H1 (cell line): Measurements from ENCODE around the gene RPS3. TPM values are rescaled to one million over a fixed set of nuclear protein-coding genes. Genes with fewer than 3 reads are reported as not detected.

Experiments used
- CTCF ChIA-PET: fragments of 300-600 bp; sonication (Branson Sonifier 250); formaldehyde crosslinking; loops from one replicate; lab custom pipeline; 2021; ENCODE audit not compliant: partially characterized antibody; lab: Charles Lee
- POLR2A ChIA-PET: fragments of 300-600 bp; sonication (Branson Sonifier 250); formaldehyde crosslinking; loops from one replicate; lab custom pipeline; 2021; ENCODE audit warnings: inconsistent platforms; ENCODE audit not compliant: partially characterized antibody; lab: Charles Lee
- DNase-seq, 2 experiments: peaks; one replicate each; pipeline versions ENCODE4 v3.0.0 to v3.0.0-alpha.2; 2010 to 2022; ENCODE audit warnings: low spot score in 2 of 2, low read depth in 1 of 2, mixed read lengths in 1 of 2
- FAIRE-seq: peaks from 2 replicates; lab custom pipeline; 2011; peaks lifted over from hg19 to GRCh38; lab: Jason Lieb, UNC
- H2AFZ ChIP-seq: 2 replicates; pipeline ENCODE4 v1.8.1; 2012; ENCODE audit warnings: low read length, inconsistent platforms
- H2AK5ac ChIP-seq: 2 replicates; pipeline ENCODE4 v1.6.1; 2013; ENCODE audit warnings: low read depth, low read length
- H2BK120ac ChIP-seq: replicated peaks from 2 replicates; pipeline ENCODE3; 2013; ENCODE audit warnings: low read depth, low read length, inconsistent platforms
- H2BK12ac ChIP-seq: 2 replicates; pipeline ENCODE4 v1.6.1; 2013; ENCODE audit warnings: low read depth, low read length
- H2BK15ac ChIP-seq: 2 replicates; pipeline ENCODE4 v1.6.1; 2013; ENCODE audit warnings: low read length
- H2BK20ac ChIP-seq: 2 replicates; pipeline ENCODE4 v1.6.1; 2013; ENCODE audit warnings: low read length
- H2BK5ac ChIP-seq: 2 replicates; pipeline ENCODE4 v1.6.1; 2013; ENCODE audit warnings: low read depth, low read length
- H3K14ac ChIP-seq: 2 replicates; pipeline ENCODE4 v1.6.1; 2013; ENCODE audit warnings: inconsistent platforms; ENCODE audit not compliant: insufficient read length
- H3K18ac ChIP-seq: 2 replicates; pipeline ENCODE4 v1.6.1; 2013; ENCODE audit warnings: low read length; ENCODE audit errors: extremely low read depth
- H3K23ac ChIP-seq: 2 replicates; pipeline ENCODE4 v1.6.1; 2013; ENCODE audit warnings: inconsistent platforms; ENCODE audit not compliant: insufficient read length
- H3K23me2 ChIP-seq: 2 replicates; pipeline ENCODE4 v1.6.1; 2013; ENCODE audit warnings: low read depth, low read length
- H3K27ac ChIP-seq: 2 replicates; pipeline ENCODE4 v1.6.1; 2011; ENCODE audit warnings: low read depth, low read length, inconsistent platforms
- H3K27me3 ChIP-seq, 4 experiments: replicated peaks in 1 of 4; 1 replicate in 1 of 4; 2 replicates in 3 of 4; pipeline versions ENCODE4 v1.6.1 to v1.8.1; 2011 to 2013; ENCODE audit warnings: low read length in 3 of 4, mild to moderate bottlenecking in 3 of 4, inconsistent platforms in 2 of 4, mixed read lengths in 2 of 4, moderate library complexity in 1 of 4; ENCODE audit not compliant: control insufficient read depth in 3 of 4, insufficient read depth in 3 of 4; ENCODE audit errors: extremely low read depth in 1 of 4
- H3K36me3 ChIP-seq, 4 experiments: 2 replicates each; pipeline versions ENCODE4 v1.6.1 to v1.8.1; 2011 to 2013; ENCODE audit warnings: mild to moderate bottlenecking in 4 of 4, low read length in 3 of 4, moderate library complexity in 2 of 4, control low read depth in 1 of 4, inconsistent platforms in 1 of 4; ENCODE audit not compliant: insufficient read depth in 4 of 4, control insufficient read depth in 2 of 4
- H3K4ac ChIP-seq: replicated peaks from 2 replicates; pipeline ENCODE3; 2013; ENCODE audit warnings: low read length, low read depth, mixed read lengths, inconsistent platforms; ENCODE audit not compliant: insufficient read length
- H3K4me1 ChIP-seq, 4 experiments: replicated peaks in 1 of 4; 1 replicate in 1 of 4; 2 replicates in 3 of 4; pipeline versions ENCODE4 v1.6.1 to v1.8.1; 2011 to 2013; ENCODE audit warnings: low read length in 3 of 4, inconsistent platforms in 2 of 4, mixed read lengths in 1 of 4; ENCODE audit not compliant: insufficient read depth in 4 of 4, control insufficient read depth in 3 of 4
- H3K4me2 ChIP-seq, 2 experiments: 2 replicates each; pipeline versions ENCODE4 v1.6.1 to v1.8.1; 2011 to 2013; ENCODE audit warnings: low read depth in 2 of 2, low read length in 2 of 2, control low read depth in 1 of 2, inconsistent platforms in 1 of 2, mild to moderate bottlenecking in 1 of 2; ENCODE audit not compliant: insufficient read depth in 1 of 2
- H3K4me3 ChIP-seq, 4 experiments: fragments of 200-600, 300-600 bp in 1 of 4; sonication (generic), shearing (Covaris generic), sonication (Bioruptor Twin) in 1 of 4; 2 replicates each; pipeline versions ENCODE4 v1.5.1 to v1.8.1; 2011 to 2016; ENCODE audit warnings: low read length in 4 of 4, low read depth in 3 of 4, control low read depth in 2 of 4, inconsistent platforms in 2 of 4, mild to moderate bottlenecking in 2 of 4, mixed read lengths in 1 of 4, moderate library complexity in 1 of 4; ENCODE audit not compliant: insufficient read depth in 2 of 4; ENCODE audit errors: extremely low read depth in 1 of 4
- H3K56ac ChIP-seq: replicated peaks from 2 replicates; pipeline ENCODE3; 2013; ENCODE audit warnings: low read depth, mild to moderate bottlenecking, mixed read lengths, low read length, inconsistent platforms; ENCODE audit not compliant: insufficient read length
- H3K79me1 ChIP-seq: 2 replicates; pipeline ENCODE4 v1.6.1; 2013; ENCODE audit warnings: low read depth, low read length, control low read depth
- H3K79me2 ChIP-seq, 2 experiments: 2 replicates each; pipeline versions ENCODE4 v1.6.1 to v1.8.1; 2012 to 2013; ENCODE audit warnings: low read length in 2 of 2, mild to moderate bottlenecking in 2 of 2, inconsistent platforms in 1 of 2; ENCODE audit not compliant: insufficient read depth in 2 of 2, control insufficient read depth in 1 of 2
- H3K9ac ChIP-seq, 4 experiments: replicated peaks in 1 of 4; 1 replicate in 1 of 4; 2 replicates in 3 of 4; pipeline versions ENCODE4 v1.6.1 to v1.8.1; 2011 to 2013; ENCODE audit warnings: low read depth in 3 of 4, low read length in 3 of 4, control low read depth in 2 of 4, mild to moderate bottlenecking in 2 of 4, moderate library complexity in 2 of 4, inconsistent platforms in 1 of 4; ENCODE audit errors: extremely low read depth in 1 of 4
- H3K9me3 ChIP-seq, 2 experiments: 2 replicates each; pipeline versions ENCODE4 v1.6.1 to v1.8.1; 2012 to 2013; ENCODE audit warnings: mild to moderate bottlenecking in 2 of 2, moderate library complexity in 2 of 2, control low read depth in 1 of 2, inconsistent platforms in 1 of 2, low read depth in 1 of 2, low read length in 1 of 2, mixed read lengths in 1 of 2; ENCODE audit not compliant: insufficient read depth in 2 of 2
- H4K20me1 ChIP-seq, 2 experiments: replicated peaks in 1 of 2; 2 replicates each; pipeline versions ENCODE3 to v1.8.1; 2011 to 2013; ENCODE audit warnings: inconsistent platforms in 2 of 2, low read length in 2 of 2, mild to moderate bottlenecking in 1 of 2; ENCODE audit not compliant: insufficient read depth in 2 of 2, control insufficient read depth in 1 of 2
- H4K5ac ChIP-seq: 2 replicates; pipeline ENCODE4 v1.6.1; 2013; ENCODE audit warnings: low read length, low read depth, mixed read lengths, inconsistent platforms; ENCODE audit not compliant: insufficient read length
- H4K8ac ChIP-seq: 2 replicates; pipeline ENCODE4 v1.8.0; 2013; ENCODE audit warnings: mild to moderate bottlenecking, moderate library complexity, low read length, inconsistent platforms; ENCODE audit not compliant: insufficient read depth; ENCODE audit errors: extremely low read depth
- H4K91ac ChIP-seq: replicated peaks from 2 replicates; pipeline ENCODE3; 2013; ENCODE audit warnings: low read length, mixed read lengths, inconsistent platforms; ENCODE audit not compliant: insufficient read length
- PHF8 ChIP-seq: fragments of 200-600 bp; sonication (generic); conservative IDR thresholded peaks from 2 replicates; pipeline ENCODE4 v1.7.1; 2012; ENCODE audit warnings: low read depth, mild to moderate bottlenecking, inconsistent platforms, low read length, moderate library complexity
- RAD21 ChIP-seq, 2 experiments: IDR thresholded peaks in 1 of 2; conservative IDR thresholded peaks in 1 of 2; 2 replicates each; pipeline ENCODE4 v1.6.1; 2011; ENCODE audit warnings: low read depth in 2 of 2, low read length in 2 of 2, improper control_type of control experiment in 1 of 2, inconsistent platforms in 1 of 2, mild to moderate bottlenecking in 1 of 2, moderate library complexity in 1 of 2
- RBBP5 ChIP-seq: IDR thresholded peaks from 2 replicates; pipeline ENCODE4 v1.7.1; 2012; ENCODE audit warnings: low read depth, mild to moderate bottlenecking, inconsistent platforms, low read length, moderate library complexity, borderline replicate concordance
- WGBS, 2 experiments: shearing (Covaris generic) in 1 of 2; methylation state at CpG; one replicate each; pipeline versions ENCODE4 v1.1.6 to v1.1.7; 2013 to 2015; ENCODE audit warnings: low lambda C conversion rate in 2 of 2, mixed read lengths in 2 of 2, inconsistent platforms in 1 of 2, low coverage in 1 of 2, missing lambda C conversion rate in 1 of 2; ENCODE audit not compliant: insufficient replicate concordance in 2 of 2, insufficient coverage in 1 of 2, insufficient read length in 1 of 2; ENCODE audit errors: extremely low coverage in 1 of 2, missing lambda C conversion rate in 1 of 2; 5-methylcytosine and 5-hydroxymethylcytosine counted together
- polyA plus RNA-seq, 7 experiments: library from polyadenylated mRNA; depleted of rRNA in 3 of 7; stranded (reverse) in 5 of 7; unstranded in 2 of 7; fragments of >200 nt in 5 of 7; fragments of 200-250 nt in 2 of 7; gene quantifications; 1 replicate in 5 of 7; 2 replicates in 1 of 7; 4 replicates in 1 of 7; pipeline versions ENCODE4 v1.2.1 to v1.2.3, GENCODE V29; 2011 to 2013; ENCODE audit warnings: missing spikeins in 2 of 7, mixed read lengths in 2 of 7
- total RNA-seq: library from RNA; stranded (reverse); fragmentation: NEBNext Ultra II Directional; extraction: Animal tissue kit (Norgen Biotek cat#: 25700); gene quantifications from 2 replicates; pipeline ENCODE4 v1.2.1, GENCODE V29; 2021
- TF ChIP-seq, protein P1 (sequence below): IDR thresholded peaks from 2 replicates; pipeline ENCODE4 v1.6.1; 2011; ENCODE audit warnings: low read length, improper control_type of control experiment

RPS3 gene
- total and polyA plus RNA-seq, 2 of the 8 experiments (the other 6 are each of a cell fraction or from before 2014, with no cell fraction given), result 3,813 to 4,194 TPM

GRCh38 chr11:75383246-75383645 lies 16.1 kb upstream of the RPS3 start:
- Histone ChIP-seq H3K18ac (no peak overlapping the region), H4K8ac (peak overlapping the region; percentile 14; the same call in 1 of the 2 replicates), H3K4me3 (no peak overlapping the region), H2BK15ac (no peak overlapping the region), H3K14ac (no peak overlapping the region), H3K79me1 (no peaks in the 10 kb centered on the region), H4K5ac (no peak overlapping the region), H3K27me3 (no peaks in the 10 kb centered on the region), H2AFZ (0 out of 2 replicates have a peak overlapping the region, but pooled peaks have one; percentile 51), H3K4ac (no peak overlapping the region), H3K9ac (no peak overlapping the region), H4K20me1 (no peaks in the 10 kb centered on the region), H3K4me1 (peaks cover 0 to 3% (median 1%) of the 10 kb centered on the region in 4 experiments; a peak in 2 of 7 replicates), H3K23me2 (no peaks in the 10 kb centered on the region), H2BK5ac (no peak overlapping the region), H4K91ac (peak overlapping the region; percentile 27), H2AK5ac (no peak overlapping the region), H2BK20ac (no peak overlapping the region), H3K27ac (no peak overlapping the region), H3K23ac (no peak overlapping the region), H3K36me3 (no peaks in the 10 kb centered on the region), H2BK120ac (no peak overlapping the region), H3K9me3 (no peaks in the 10 kb centered on the region), H2BK12ac (no peak overlapping the region), H3K4me2 (peak overlapping the region in 1 of 2 experiments; percentile 21; a peak in 1 of 4 replicates), H3K56ac (no peak overlapping the region), H3K79me2 (no peaks in the 10 kb centered on the region)
- TF ChIP-seq PHF8, result no peak
- peak; percentile 34; the same call in 1 of the 2 replicates for TF ChIP-seq RBBP5
- TF ChIP-seq, protein P1, sequence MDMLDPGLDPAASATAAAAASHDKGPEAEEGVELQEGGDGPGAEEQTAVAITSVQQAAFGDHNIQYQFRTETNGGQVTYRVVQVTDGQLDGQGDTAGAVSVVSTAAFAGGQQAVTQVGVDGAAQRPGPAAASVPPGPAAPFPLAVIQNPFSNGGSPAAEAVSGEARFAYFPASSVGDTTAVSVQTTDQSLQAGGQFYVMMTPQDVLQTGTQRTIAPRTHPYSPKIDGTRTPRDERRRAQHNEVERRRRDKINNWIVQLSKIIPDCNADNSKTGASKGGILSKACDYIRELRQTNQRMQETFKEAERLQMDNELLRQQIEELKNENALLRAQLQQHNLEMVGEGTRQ, result no peak
- TF ChIP-seq RAD21 (IDR thresholded peaks at IDR 0.05 in 1 of 2, conservative IDR thresholded peaks at IDR 0.05 in 1 of 2; ENCODE audit: low read depth in 2 of 2, low read length in 2 of 2), result peak in 1 of 2 experiments; percentile 3; a peak in 1 of 4 replicates
- FAIRE-seq (no peak), DNase-seq (no peak)
- POLR2A ChIA-PET, result interaction anchor here (0.7 to 20.0 kb wide), 4 partner anchors 20 to 52 kb away, joined by 3 to 269 read pairs (median 20); partner anchors contain the start of gene RPS3
- 53% methylated on average over 3 of the region's 3 CpGs; no CpG with 5 or more reads in 1 of the 2 experiments for WGBS, 2 experiments
- CTCF ChIA-PET, result interaction anchor here (0.8 to 16.6 kb wide), 17 partner anchors 9 to 239 kb away, joined by 3 to 327 read pairs (median 8); partner anchors contain the start of gene ARRB1
